Transverse colon (tissue), 4 donors: ENCODE measurements around the gene RHCG. TPM values are rescaled to one million over a fixed set of nuclear protein-coding genes. Genes with fewer than 3 reads are reported as not detected.
"Not testable (repeated sequence)": the region's sequence is repeated elsewhere in the genome, so short reads cannot be mapped to it uniquely, and the experiment has no call there.

Source experiments
- DNase-seq: peaks from one replicate; pipeline ENCODE4 v3.0.0-alpha.2; 2019
- H3K27ac ChIP-seq, 4 donors: fragments of 200-600 bp; sonication (generic); 2 replicates each; pipeline ENCODE4 v1.5.1; 2016 to 2018; ENCODE audit warnings: inconsistent platforms in 4 of 4
- H3K27me3 ChIP-seq: fragments of 200-600 bp; sonication (generic); 2 replicates; pipeline ENCODE4 v1.5.1; 2017; ENCODE audit warnings: inconsistent platforms
- H3K36me3 ChIP-seq, 4 donors: fragments of 200-600 bp; sonication (generic); 2 replicates each; pipeline ENCODE4 v1.5.1; 2017 to 2019; ENCODE audit warnings: inconsistent platforms in 4 of 4
- H3K4me1 ChIP-seq, 4 donors: fragments of 200-600 bp; sonication (generic); 2 replicates each; pipeline ENCODE4 v1.5.1; 2017 to 2020; ENCODE audit warnings: inconsistent platforms in 4 of 4
- H3K4me3 ChIP-seq, 4 donors: fragments of 200-600 bp; sonication (generic); 1 replicate in 1 of 4; 2 replicates in 3 of 4; pipeline versions ENCODE4 v1.5.1 to v1.6.1; 2017 to 2019; ENCODE audit warnings: inconsistent platforms in 4 of 4
- H3K9me3 ChIP-seq, 2 donors: fragments of 200-600 bp; sonication (generic); 2 replicates each; pipeline ENCODE4 v1.5.1; 2017 to 2019; ENCODE audit warnings: inconsistent platforms in 2 of 2
- CTCF ChIP-seq, 5 experiments: fragments of 200-600 bp in 3 of 5; fragments of 450-650 bp in 2 of 5; sonication (generic) in 3 of 5; IDR thresholded peaks; 1 replicate in 2 of 5; 2 replicates in 3 of 5; pipeline ENCODE4 v1.5.1; 2016 to 2017; ENCODE audit warnings: antibody characterized with exemption in 5 of 5, inconsistent platforms in 3 of 5, mild to moderate bottlenecking in 2 of 5, moderate library complexity in 1 of 5
- EP300 ChIP-seq: sonication (generic); formaldehyde crosslinking; IDR thresholded peaks from one replicate; pipeline ENCODE4 v1.6.1; 2017; ENCODE audit warnings: antibody characterized with exemption, low read depth
- POLR2A ChIP-seq: fragments of 450-650 bp; IDR thresholded peaks from one replicate; pipeline ENCODE4 v1.6.1; 2016; ENCODE audit warnings: antibody characterized with exemption, mild to moderate bottlenecking, moderate library complexity
- POLR2AphosphoS5 ChIP-seq, 3 donors: sonication (generic); formaldehyde crosslinking; IDR thresholded peaks; one replicate each; pipeline ENCODE4 v1.6.1; 2016; ENCODE audit warnings: antibody characterized with exemption in 3 of 3
- WGBS, 2 donors: methylation state at CpG; one replicate each; pipeline ENCODE4 v1.1.5; 2018; ENCODE audit warnings: low coverage in 1 of 2; 5-methylcytosine and 5-hydroxymethylcytosine counted together
- in situ Hi-C, 4 donors: fragments of 200-750 bp; cut with MboI; loops; one replicate each; pipeline versions ENCODE4 v1.15.0 to v1.15.1; 2017; ENCODE audit warnings: low sequenced_read_pairs in 3 of 4, low pct_ligation_motif_present in 1 of 4, low pct_unique_long_range_greater_than_20kb in 1 of 4
- intact Hi-C: fragments of 100-400 bp; cut with DNase I; formaldehyde crosslinking; loops from one replicate; pipeline ENCODE4 v1.15.1; 2023; ENCODE audit warnings: low total_unique reads
- total RNA-seq, 4 donors: library from RNA; depleted of rRNA; stranded (reverse); fragments of >200 nt; gene quantifications; one replicate each; pipeline ENCODE4 v1.1.0, GENCODE V29; 2016

Gene RHCG
- total RNA-seq, 4 donors from 2014 or later, result 0.41 TPM; not detected in 3

GRCh38 chr15:89477411-89478242, 18.8 kb downstream of the RHCG start:
- no peaks in the 10 kb centered on the region for H3K4me1 ChIP-seq
- 20 to 71% methylated on average over 1 to 21 of the region's 22 CpGs for WGBS, 2 donors
- H3K27me3 ChIP-seq, result peaks cover 26% of the 10 kb centered on the region
- no peak for DNase-seq
- no peaks in the 10 kb centered on the region for H3K36me3 ChIP-seq
- no peak overlapping the region for H3K27ac ChIP-seq
- in situ Hi-C loops (no loop called here), intact Hi-C loops (no loop called here)
- TF ChIP-seq CTCF (IDR thresholded peaks at IDR 0.05) (no peak), POLR2A (no peak), POLR2AphosphoS5 (IDR thresholded peaks at IDR 0.05) (no peak), EP300 (no peak)
- H3K9me3 ChIP-seq, result no peaks in the 10 kb centered on the region
- H3K4me3 ChIP-seq, result no peak overlapping the region

- Histone ChIP-seq H3K27me3 (peaks cover 46% of the 10 kb centered on the region), H3K36me3 (no peaks in the 10 kb centered on the region), H3K4me1 (no peaks in the 10 kb centered on the region), H3K4me3 (no peak overlapping the region), H3K9me3 (no peaks in the 10 kb centered on the region), H3K27ac (no peak overlapping the region)
- DNase-seq, result no peak
- no peak for TF ChIP-seq CTCF (IDR thresholded peaks at IDR 0.05)
- TF ChIP-seq EP300, result no peak
- no peak for TF ChIP-seq POLR2A
- TF ChIP-seq POLR2AphosphoS5 (IDR thresholded peaks at IDR 0.05), result no peak
- intact Hi-C loops, result no loop called here
- in situ Hi-C loops, result no loop called here
- WGBS, 2 donors, result 50 to 52% methylated on average over 5 to 6 of the region's 6 CpGs
Measured at GRCh38 chr15:89475661-89476060, 20.7 kb downstream of the RHCG start.

- 3% methylated on average over 7 of the region's 7 CpGs; no CpG with 5 or more reads in 1 of the 2 donors for WGBS, 2 donors
- Histone ChIP-seq H3K36me3 (no peaks in the 10 kb centered on the region), H3K4me1 (no peaks in the 10 kb centered on the region), H3K4me3 (no peak overlapping the region), H3K9me3 (no peaks in the 10 kb centered on the region), H3K27ac (no peak overlapping the region), H3K27me3 (peaks cover 57% of the 10 kb centered on the region)
- peak; percentile 34 for DNase-seq
- no peak for TF ChIP-seq EP300
- TF ChIP-seq CTCF (IDR thresholded peaks at IDR 0.05), result peak; percentile 50 to 65 (median 61)
- intact Hi-C loops, result no loop called here
- in situ Hi-C loops, result no loop called here
Measured at GRCh38 chr15:89472785-89473256, 23.6 kb downstream of the RHCG start.

GRCh38 chr15:89469426-89470096, 26.8 kb downstream of the RHCG start:
- Histone ChIP-seq H3K27me3 (peaks cover 40% of the 10 kb centered on the region), H3K4me1 (no peaks in the 10 kb centered on the region), H3K4me3 (no peak overlapping the region), H3K36me3 (no peaks in the 10 kb centered on the region), H3K27ac (no peak overlapping the region), H3K9me3 (no peaks in the 10 kb centered on the region)
- in situ Hi-C loops, result no loop called here
- TF ChIP-seq POLR2AphosphoS5 (IDR thresholded peaks at IDR 0.05) (no peak), CTCF (IDR thresholded peaks at IDR 0.05) (no peak), EP300 (no peak), POLR2A (no peak)
- intact Hi-C loops, result no loop called here
- DNase-seq, result no peak
- WGBS, 2 donors, result 53 to 73% methylated on average over 3 to 15 of the region's 15 CpGs

GRCh38 chr15:89468813-89469212, 27.6 kb downstream of the RHCG start:
- intact Hi-C loops, H3K4me1 ChIP-seq, DNase-seq, in situ Hi-C loops, H3K4me3 ChIP-seq, H3K9me3 ChIP-seq, H3K36me3 ChIP-seq, H3K27ac ChIP-seq: not testable (repeated sequence)
- peaks cover 40% of the 10 kb centered on the region for H3K27me3 ChIP-seq
- WGBS, 2 donors, result 0 to 6% methylated on average over 1 of the region's 1 CpG
